HCT116 (cell line): Measurements from ENCODE around the gene LEFTY2. TPM values are rescaled to one million over a fixed set of nuclear protein-coding genes. Genes with fewer than 3 reads are reported as not detected.

ENCODE experiments used
- ATAC-seq: fragments of 200-7000 bp; cut with Tn5 transposase; 2 replicates; pipeline ENCODE4 v1.9.1; 2020; ENCODE audit warnings: mild to moderate bottlenecking, moderate library complexity
- BruUV-seq: library from RNA; stranded (reverse); fragments of 400-500 nt; replicated peaks from 2 replicates; lab custom pipeline; 2021; lab: Mats Ljungman, UMichigan
- CTCF ChIA-PET: fragments of 300-600 bp; sonication (Branson Sonifier 250); formaldehyde crosslinking; loops from one replicate; lab custom pipeline; 2021; ENCODE audit warnings: antibody characterized with exemption; lab: Charles Lee
- POLR2A ChIA-PET: fragments of 300-600, 350-600 bp; sonication (Branson Sonifier 250); formaldehyde crosslinking; loops from one replicate; lab custom pipeline; 2021; ENCODE audit warnings: antibody characterized with exemption; lab: Charles Lee
- RAD21 ChIA-PET, 2 experiments: fragments of 300-600 bp; sonication (Branson Sonifier 250); formaldehyde crosslinking; loops; one replicate each; lab custom pipeline; 2023; ENCODE audit warnings: low total read pairs in 2 of 2; ENCODE audit not compliant: uncharacterized antibody in 2 of 2, unreplicated experiment in 2 of 2, low non-redundant PET in 1 of 2; lab: Charles Lee
- DNase-seq: peaks from one replicate; pipeline ENCODE4 v3.0.0-alpha.2; 2010; ENCODE audit warnings: low read depth, low spot score
- H2AFZ ChIP-seq: fragments of 200-600 bp; shearing (Covaris generic), sonication (generic); 2 replicates; pipeline ENCODE4 v1.6.1; 2017; ENCODE audit warnings: low read depth, mixed run types, mixed read lengths, antibody characterized with exemption, low read length; ENCODE audit not compliant: poor library complexity, severe bottlenecking
- H3K27ac ChIP-seq: 2 replicates; pipeline ENCODE4 v1.5.1; 2012; ENCODE audit warnings: low read depth, low read length
- H3K27me3 ChIP-seq: fragments of 200-600 bp; sonication (generic); 2 replicates; pipeline ENCODE4 v1.6.1; 2016; ENCODE audit warnings: mixed run types, low read length, mixed read lengths; ENCODE audit not compliant: insufficient read depth
- H3K36me3 ChIP-seq, 2 experiments: fragments of 200-500 bp in 1 of 2; fragments of 200-600 bp in 1 of 2; sonication (Bioruptor generic) in 1 of 2; sonication (generic) in 1 of 2; 2 replicates each; pipeline versions ENCODE4 v1.5.1 to v1.6.1; 2014 to 2016; ENCODE audit warnings: low read length in 2 of 2, inconsistent platforms in 1 of 2, mixed read lengths in 1 of 2, mixed run types in 1 of 2; ENCODE audit not compliant: insufficient read depth in 2 of 2, control insufficient read depth in 1 of 2
- H3K4me1 ChIP-seq, 2 experiments: fragments of 200-600 bp in 1 of 2; sonication (generic) in 1 of 2; 2 replicates each; pipeline versions ENCODE4 v1.5.1 to v1.6.1; 2012 to 2017; ENCODE audit warnings: low read length in 2 of 2, inconsistent platforms in 1 of 2, mild to moderate bottlenecking in 1 of 2, mixed read lengths in 1 of 2, mixed run types in 1 of 2, moderate library complexity in 1 of 2; ENCODE audit not compliant: insufficient read depth in 2 of 2, control insufficient read depth in 1 of 2
- H3K4me2 ChIP-seq: fragments of 200-600 bp; sonication (generic); 2 replicates; pipeline ENCODE4 v1.6.1; 2017; ENCODE audit warnings: mixed run types, low read length, mixed read lengths
- H3K4me3 ChIP-seq, 2 experiments: fragments of 200-600 bp in 1 of 2; sonication (generic) in 1 of 2; replicated peaks in 1 of 2; 2 replicates each; pipeline ENCODE4 v1.5.1; 2011 to 2016; ENCODE audit warnings: low read length in 2 of 2, control low read depth in 1 of 2, low read depth in 1 of 2, mild to moderate bottlenecking in 1 of 2, mixed read lengths in 1 of 2, mixed run types in 1 of 2
- H3K79me2 ChIP-seq: fragments of 200-600 bp; sonication (generic); 2 replicates; pipeline ENCODE4 v1.6.1; 2017; ENCODE audit warnings: mild to moderate bottlenecking, mixed run types, low read length, moderate library complexity, mixed read lengths; ENCODE audit not compliant: insufficient read depth
- H3K9ac ChIP-seq: fragments of 200-600 bp; sonication (generic); 2 replicates; pipeline ENCODE4 v1.6.1; 2016; ENCODE audit warnings: low read length, mixed read lengths
- H3K9me2 ChIP-seq: fragments of 200-600 bp; sonication (generic), shearing (Covaris generic); 2 replicates; pipeline ENCODE4 v1.6.1; 2017; ENCODE audit warnings: mixed run types, mild to moderate bottlenecking, moderate library complexity; ENCODE audit not compliant: insufficient read depth
- H3K9me3 ChIP-seq, 2 experiments: fragments of 200-500 bp in 1 of 2; fragments of 200-600 bp in 1 of 2; sonication (Bioruptor generic) in 1 of 2; sonication (generic) in 1 of 2; 2 replicates each; pipeline ENCODE4 v1.6.1; 2014 to 2017; ENCODE audit warnings: low read length in 2 of 2, mixed read lengths in 2 of 2, inconsistent platforms in 1 of 2, low read depth in 1 of 2, mild to moderate bottlenecking in 1 of 2, mixed run types in 1 of 2, moderate library complexity in 1 of 2; ENCODE audit not compliant: control insufficient read depth in 1 of 2, insufficient read depth in 1 of 2
- H4K20me1 ChIP-seq: fragments of 200-600 bp; sonication (generic), shearing (Covaris generic); 2 replicates; pipeline ENCODE4 v1.6.1; 2017; ENCODE audit warnings: mixed run types, mild to moderate bottlenecking, moderate library complexity; ENCODE audit not compliant: insufficient read depth
- ATF3 ChIP-seq: IDR thresholded peaks from 2 replicates; pipeline ENCODE4 v1.6.1; 2012
- CBX3 ChIP-seq: IDR thresholded peaks from 2 replicates; pipeline ENCODE4 v1.6.1; 2012; ENCODE audit warnings: low read depth
- CTCF ChIP-seq, 3 experiments: fragments of 200-600 bp in 1 of 3; sonication (generic) in 1 of 3; IDR thresholded peaks in 2 of 3; conservative IDR thresholded peaks in 1 of 3; 2 replicates each; pipeline ENCODE4 v1.5.1; 2012 to 2017; ENCODE audit warnings: low read depth in 2 of 3, low read length in 2 of 3, antibody characterized with exemption in 1 of 3, borderline replicate concordance in 1 of 3, control low read depth in 1 of 3, mild to moderate bottlenecking in 1 of 3, mixed read lengths in 1 of 3, mixed run types in 1 of 3, moderate library complexity in 1 of 3; ENCODE audit not compliant: insufficient read depth in 1 of 3
- EZH2phosphoT487 ChIP-seq: fragments of 200-600 bp; IDR thresholded peaks from 2 replicates; pipeline ENCODE4 v1.6.1; 2018; ENCODE audit warnings: antibody characterized with exemption, borderline replicate concordance
- FOSL1 ChIP-seq: IDR thresholded peaks from 2 replicates; pipeline ENCODE4 v1.6.1; 2012; ENCODE audit warnings: low read depth
- MAX ChIP-seq: IDR thresholded peaks from 2 replicates; pipeline ENCODE4 v1.6.1; 2012
- POLR2AphosphoS5 ChIP-seq: IDR thresholded peaks from 2 replicates; pipeline ENCODE4 v1.6.1; 2011; ENCODE audit warnings: mild to moderate bottlenecking, low read depth, low read length, moderate library complexity
- ZFX ChIP-seq: fragments of 450-650 bp; IDR thresholded peaks from 2 replicates; pipeline ENCODE4 v1.6.1; 2017
- ZNF274 ChIP-seq: fragments of 200-500 bp; sonication (Bioruptor generic); IDR thresholded peaks from 2 replicates; pipeline ENCODE4 v1.6.1; 2014; ENCODE audit warnings: mild to moderate bottlenecking, low read depth, low read length, inconsistent platforms
- intact Hi-C: fragments of 100-400 bp; cut with micrococcal nuclease; formaldehyde crosslinking; loops from 2 replicates; pipeline ENCODE4 v1.10.0; 2022
- total RNA-seq: library from RNA; stranded (reverse); gene quantifications from one replicate; pipeline ENCODE4 v1.2.1, GENCODE V29; 2021; ENCODE audit not compliant: unreplicated experiment

The LEFTY2 gene
- total RNA-seq, 1 experiment from 2014 or later: not detected

GRCh38 chr1:225890346-225891228, 50.4 kb downstream of the LEFTY2 start:
- no peak overlapping the region for H3K9ac ChIP-seq
- no peaks in the 10 kb centered on the region for H4K20me1 ChIP-seq
- RAD21 ChIA-PET: no interaction called here
- no peaks in the 10 kb centered on the region for H3K27me3 ChIP-seq
- no peak overlapping the region for H2AFZ ChIP-seq
- TF ChIP-seq CBX3 (no peak), FOSL1 (no peak), CTCF (IDR thresholded peaks at IDR 0.05 in 2 of 3, conservative IDR thresholded peaks at IDR 0.05 in 1 of 3; ENCODE audit: borderline replicate concordance in 1 of 3, insufficient read depth in 1 of 3, low read depth in 2 of 3, low read length in 2 of 3) (no peak), EZH2phosphoT487 (no peak), ZNF274 (no peak), ATF3 (no peak), MAX (no peak), POLR2AphosphoS5 (no peak), ZFX (no peak)
- no peaks in the 10 kb centered on the region for H3K79me2 ChIP-seq
- no peak overlapping the region for H3K4me3 ChIP-seq
- H3K9me2 ChIP-seq: no peaks in the 10 kb centered on the region
- intact Hi-C loops: no loop called here
- no peaks in the 10 kb centered on the region for H3K9me3 ChIP-seq
- DNase-seq: no peak
- no peaks in the 10 kb centered on the region for H3K36me3 ChIP-seq
- CTCF ChIA-PET: interaction anchor here (0.6 to 1.1 kb wide), 2 partner anchors 86 to 409 kb away, joined by 3 read pairs; no protein-coding TSS in a partner anchor
- POLR2A ChIA-PET: no interaction called here
- peak; percentile 23 for ATAC-seq
- H3K4me2 ChIP-seq: peak overlapping the region; percentile 14; the same call in 1 of the 2 replicates
- peaks cover 0 to 15% of the 10 kb centered on the region in 2 experiments; a peak in 2 of 4 replicates for H3K4me1 ChIP-seq
- no TSS peak for BruUV-seq
- no peak overlapping the region for H3K27ac ChIP-seq
